Measurements from ENCODE around the gene DOCK11.

- TF ChIP-seq CTCF (IDR thresholded peaks at IDR 0.05) (no peak), POLR2A (IDR thresholded peaks at IDR 0.05) (no peak), EP300 (IDR thresholded peaks at IDR 0.05) (no peak)
Measured at GRCh38 chrX:118655561-118656246, 160.1 kb downstream of the DOCK11 start.
